ENCODE measurements around the gene KCNN2. TPM values are rescaled to one million over a fixed set of nuclear protein-coding genes. Genes with fewer than 3 reads are reported as not detected.
"Not testable (repeated sequence)": the region's sequence is repeated elsewhere in the genome, so short reads cannot be mapped to it uniquely, and the experiment has no call there.

Gene KCNN2
- total RNA-seq, 6 experiments from 2014 or later, result 13.9 to 51.6 (median 47.0) TPM

DNA sequence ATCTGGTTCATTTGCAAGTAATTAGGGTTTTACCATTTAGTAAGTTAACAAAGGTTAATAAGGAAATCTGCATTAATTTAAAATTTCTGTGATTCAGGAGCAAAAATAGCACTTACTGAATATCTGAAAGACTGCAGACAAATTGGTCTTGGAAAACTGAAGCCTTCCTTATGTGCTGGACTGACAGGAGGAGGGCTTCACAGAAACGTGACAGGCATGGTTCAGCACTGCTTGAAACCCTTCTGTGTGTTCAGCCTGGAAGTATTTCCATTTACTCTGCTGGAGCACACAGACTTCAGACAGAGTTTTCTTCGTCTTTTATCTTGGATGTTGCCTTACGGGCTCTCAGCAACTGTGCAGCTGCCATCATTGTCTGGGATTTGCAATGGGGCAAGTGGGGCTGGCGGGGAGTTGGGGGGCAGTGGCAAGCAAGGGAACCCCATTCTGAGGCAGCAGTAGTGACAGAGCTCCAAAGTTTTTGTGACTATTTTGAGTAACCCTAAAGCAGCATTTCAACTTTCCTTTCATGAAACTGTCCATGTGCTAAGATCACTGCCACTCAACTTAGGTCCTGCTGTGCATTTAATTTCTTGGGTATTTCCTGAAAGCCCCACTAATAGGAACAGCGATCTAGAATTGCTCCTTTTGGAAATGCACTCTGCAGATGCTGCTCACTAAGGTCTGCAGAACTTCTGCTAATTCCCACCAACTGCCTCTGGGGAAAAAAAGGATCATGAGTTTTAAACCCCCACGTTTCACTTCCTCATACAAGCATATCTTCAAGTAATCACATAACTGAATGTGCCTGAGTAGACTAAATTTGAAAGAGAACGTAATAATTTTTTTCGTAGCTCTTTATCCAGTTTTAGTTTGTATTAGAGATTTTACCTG is 56.6 kb downstream of the KCNN2 start:
- Mint-ChIP-seq H3K9me3 (no peaks in the 10 kb centered on the region), H3K27ac (no peak overlapping the region; the same call in 1 of the 2 replicates), H3K36me3 (ENCODE audit: low read depth) (no peaks in the 10 kb centered on the region; the same call in 1 of the 2 replicates), H3K4me1 (ENCODE audit: low read depth) (peaks cover 68% of the 10 kb centered on the region), H3K4me3 (peak overlapping the region; percentile 24; the same call in 1 of the 2 replicates), H3K27me3 (ENCODE audit: insufficient read depth) (no peaks in the 10 kb centered on the region)
- TF ChIP-seq, protein P1, sequence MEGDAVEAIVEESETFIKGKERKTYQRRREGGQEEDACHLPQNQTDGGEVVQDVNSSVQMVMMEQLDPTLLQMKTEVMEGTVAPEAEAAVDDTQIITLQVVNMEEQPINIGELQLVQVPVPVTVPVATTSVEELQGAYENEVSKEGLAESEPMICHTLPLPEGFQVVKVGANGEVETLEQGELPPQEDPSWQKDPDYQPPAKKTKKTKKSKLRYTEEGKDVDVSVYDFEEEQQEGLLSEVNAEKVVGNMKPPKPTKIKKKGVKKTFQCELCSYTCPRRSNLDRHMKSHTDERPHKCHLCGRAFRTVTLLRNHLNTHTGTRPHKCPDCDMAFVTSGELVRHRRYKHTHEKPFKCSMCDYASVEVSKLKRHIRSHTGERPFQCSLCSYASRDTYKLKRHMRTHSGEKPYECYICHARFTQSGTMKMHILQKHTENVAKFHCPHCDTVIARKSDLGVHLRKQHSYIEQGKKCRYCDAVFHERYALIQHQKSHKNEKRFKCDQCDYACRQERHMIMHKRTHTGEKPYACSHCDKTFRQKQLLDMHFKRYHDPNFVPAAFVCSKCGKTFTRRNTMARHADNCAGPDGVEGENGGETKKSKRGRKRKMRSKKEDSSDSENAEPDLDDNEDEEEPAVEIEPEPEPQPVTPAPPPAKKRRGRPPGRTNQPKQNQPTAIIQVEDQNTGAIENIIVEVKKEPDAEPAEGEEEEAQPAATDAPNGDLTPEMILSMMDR (IDR thresholded peaks at IDR 0.05), result no peak
- DNase-seq, result no peak

DNA sequence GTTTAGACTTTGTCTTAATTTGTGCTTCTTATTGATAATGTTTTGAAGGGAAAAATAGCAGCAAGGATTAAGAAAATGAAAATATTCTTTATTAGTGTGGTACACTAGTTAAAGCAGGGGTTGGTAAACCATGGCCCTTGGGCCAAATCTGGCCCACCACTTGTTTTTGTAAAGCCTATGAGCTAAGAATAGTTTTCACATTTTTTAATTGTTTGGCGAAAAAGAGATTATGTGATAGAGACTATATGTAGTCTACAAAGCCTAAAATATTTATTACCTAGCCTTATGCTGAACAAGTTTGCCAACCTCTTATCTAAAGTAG is 57.2 kb downstream of the KCNN2 start:
- no peak for DNase-seq
- Mint-ChIP-seq H3K4me3 (peak overlapping the region; percentile 21; the same call in 1 of the 2 replicates), H3K4me1 (ENCODE audit: low read depth) (peaks cover 68% of the 10 kb centered on the region), H3K27me3 (ENCODE audit: insufficient read depth) (no peaks in the 10 kb centered on the region), H3K27ac (no peak overlapping the region; the same call in 1 of the 2 replicates), H3K36me3 (ENCODE audit: low read depth) (no peaks in the 10 kb centered on the region; the same call in 1 of the 2 replicates), H3K9me3 (no peaks in the 10 kb centered on the region)
- TF ChIP-seq, protein P1 (IDR thresholded peaks at IDR 0.05), result no peak

DNA sequence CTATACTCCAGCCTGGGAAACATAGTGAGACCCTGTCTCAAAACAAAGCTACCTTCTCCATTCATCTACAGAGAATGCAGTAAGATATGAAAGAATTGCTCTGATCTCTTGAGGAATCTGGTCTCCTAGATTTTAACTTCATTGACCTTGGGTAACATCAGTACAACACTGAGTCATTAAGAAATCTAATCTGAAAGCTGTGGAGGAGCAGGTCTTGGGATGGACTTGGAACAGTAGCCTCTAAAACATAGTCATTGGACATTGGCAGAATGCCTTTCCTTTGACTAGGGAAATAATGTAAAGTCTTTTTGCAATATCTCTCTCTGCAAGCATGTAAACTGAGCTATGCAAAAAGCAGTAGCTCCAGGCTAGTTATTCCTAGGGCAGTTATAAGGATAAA is 58.1 kb downstream of the KCNN2 start:
- Mint-ChIP-seq H3K27ac (peak overlapping the region; percentile 71), H3K4me1 (ENCODE audit: low read depth) (peaks cover 71% of the 10 kb centered on the region), H3K36me3 (ENCODE audit: low read depth) (no peaks in the 10 kb centered on the region; the same call in 1 of the 2 replicates), H3K9me3 (no peaks in the 10 kb centered on the region), H3K4me3 (peak overlapping the region; percentile 6; the same call in 1 of the 2 replicates), H3K27me3 (ENCODE audit: insufficient read depth) (no peaks in the 10 kb centered on the region)
- TF ChIP-seq, protein P1 (IDR thresholded peaks at IDR 0.05), result no peak
- DNase-seq, result peak; percentile 91

DNA sequence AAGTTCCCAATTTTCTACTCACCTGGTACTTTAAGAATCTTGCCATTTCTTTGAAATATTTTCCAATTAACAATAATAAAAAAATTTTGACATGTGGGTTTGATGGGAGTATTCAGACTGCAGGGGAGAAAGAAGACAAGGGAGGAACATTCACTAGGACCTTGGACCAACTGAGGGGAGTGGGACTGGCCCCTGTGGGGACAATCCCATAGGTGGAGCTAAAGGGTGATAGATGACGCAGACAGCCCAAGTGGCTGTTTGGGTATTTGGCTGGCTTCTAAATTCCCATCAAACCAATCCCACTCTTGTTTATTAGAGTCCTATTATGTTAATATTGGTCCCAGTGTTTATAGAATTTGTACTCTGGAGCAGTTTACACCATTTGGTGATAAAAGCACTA is 65.3 kb downstream of the KCNN2 start:
- Mint-ChIP-seq H3K4me3 (no peak overlapping the region), H3K4me1 (ENCODE audit: low read depth) (peaks cover 28% of the 10 kb centered on the region), H3K36me3 (ENCODE audit: low read depth) (peaks cover 4% of the 10 kb centered on the region; the same call in 1 of the 2 replicates), H3K27ac (no peak overlapping the region), H3K27me3 (ENCODE audit: insufficient read depth) (no peaks in the 10 kb centered on the region), H3K9me3 (no peaks in the 10 kb centered on the region)
- TF ChIP-seq, protein P1 (IDR thresholded peaks at IDR 0.05), result no peak
- no peak for DNase-seq

DNA sequence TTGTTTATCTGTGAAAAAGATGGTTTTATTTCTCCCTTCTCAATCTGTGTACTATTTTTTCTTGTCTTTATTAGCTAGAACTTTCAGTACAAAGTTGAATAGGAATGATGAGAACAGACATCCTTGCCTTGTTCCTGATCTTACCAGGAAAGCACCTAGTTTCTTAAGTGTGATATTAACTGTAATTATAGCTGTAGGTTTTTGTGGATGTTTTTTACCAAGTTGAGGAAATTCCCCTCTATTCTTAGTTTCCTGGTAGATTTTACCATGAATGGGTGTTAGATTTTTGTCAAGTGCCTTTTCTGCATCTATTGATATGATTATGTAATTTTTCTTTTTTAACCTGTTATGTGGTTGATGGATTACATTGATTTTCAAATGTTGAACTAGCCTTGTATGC is 68.7 kb downstream of the KCNN2 start:
- no peak overlapping the region for H3K27ac Mint-ChIP-seq
- H3K36me3 Mint-ChIP-seq (ENCODE audit: low read depth), result peaks cover 18% of the 10 kb centered on the region
- DNase-seq, result no peak
- no peak overlapping the region for H3K4me3 Mint-ChIP-seq
- no peaks in the 10 kb centered on the region for H3K9me3 Mint-ChIP-seq
- no peaks in the 10 kb centered on the region for H3K27me3 Mint-ChIP-seq (ENCODE audit: insufficient read depth)
- H3K4me1 Mint-ChIP-seq (ENCODE audit: low read depth), result peaks cover 24% of the 10 kb centered on the region
- TF ChIP-seq, protein P1 (IDR thresholded peaks at IDR 0.05), result no peak

DNA sequence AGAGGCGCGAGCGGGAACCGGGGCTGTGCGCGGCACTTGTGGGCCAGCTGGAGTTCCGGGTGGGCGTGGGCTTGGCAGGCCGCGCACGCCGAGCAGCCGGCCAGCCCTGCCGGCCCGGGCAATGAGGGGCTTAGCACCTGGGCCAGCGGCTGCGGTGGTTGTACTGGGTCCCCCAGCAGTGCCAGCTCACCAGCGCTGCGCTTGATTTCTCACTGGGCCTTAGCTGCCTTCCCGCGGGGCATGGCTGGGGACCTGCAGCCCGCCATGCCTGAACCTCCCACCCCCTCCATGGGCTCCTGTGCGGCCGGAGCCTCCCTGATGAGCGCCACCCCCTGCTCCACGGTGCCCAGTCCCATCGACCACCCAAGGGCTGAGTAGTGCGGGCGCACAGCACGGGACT is 70.8 kb downstream of the KCNN2 start:
- H3K27ac Mint-ChIP-seq; H3K27me3 Mint-ChIP-seq (ENCODE audit: insufficient read depth); H3K4me3 Mint-ChIP-seq; DNase-seq; H3K9me3 Mint-ChIP-seq: not testable (repeated sequence)
- peaks cover 18% of the 10 kb centered on the region for H3K36me3 Mint-ChIP-seq (ENCODE audit: low read depth)
- H3K4me1 Mint-ChIP-seq (ENCODE audit: low read depth), result peaks cover 39% of the 10 kb centered on the region
